Inflammatory macrophage treated with lipopolysaccharide for 1 hour (primary cell): Measurements from ENCODE around the gene MTHFS.
"Not testable (repeated sequence)": the region's sequence is repeated elsewhere in the genome, so short reads cannot be mapped to it uniquely, and the experiment has no call there.

Experiments
- DNase-seq, 2 donors: peaks; one replicate each; pipeline ENCODE4 v3.0.0-alpha.2; 2020 to 2022

Gene MTHFS

DNA sequence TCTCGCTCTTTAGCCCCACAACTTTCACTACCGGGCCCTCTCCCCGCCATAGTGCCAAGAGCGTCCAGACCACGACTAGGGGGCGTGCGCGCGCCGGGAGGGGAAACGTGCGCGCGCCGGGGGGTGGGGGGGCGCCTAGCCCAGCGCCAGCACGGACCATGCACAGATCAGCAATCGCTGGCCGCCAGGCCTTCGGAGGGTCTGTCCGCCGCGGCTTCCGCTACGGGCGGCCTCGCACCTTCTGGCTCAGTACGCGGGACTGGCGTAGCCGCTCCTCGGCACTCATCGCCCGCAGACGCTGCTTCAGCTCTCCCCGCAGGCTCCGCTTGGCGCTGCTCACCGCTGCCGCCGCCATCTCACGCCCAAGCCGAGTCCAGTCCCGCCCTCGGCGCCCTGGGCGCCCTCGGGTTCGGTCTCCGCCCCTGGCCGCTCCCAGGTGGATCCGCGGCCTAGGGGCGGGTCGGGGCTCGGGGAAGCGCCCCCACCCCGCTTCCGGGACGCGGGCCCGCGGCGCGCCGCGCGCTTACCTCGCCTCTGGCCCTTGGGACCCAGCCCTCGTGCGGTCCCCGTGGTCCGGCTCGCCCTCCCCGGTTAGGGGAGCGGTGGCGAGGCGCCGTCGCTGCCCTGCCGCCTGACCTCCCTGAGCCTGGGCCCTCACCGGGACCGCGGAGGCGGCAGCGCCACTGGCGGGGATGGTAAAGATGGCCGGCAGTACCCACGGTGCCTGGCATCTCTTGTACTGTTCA lies at the start of gene MTHFS:
MTHFS (minus strand) TSS at position 381 of the 746 bp plus-strand sequence; CDS start at position 355, 26 bp downstream.
- peak; percentile 60 to 71 for DNase-seq

DNA sequence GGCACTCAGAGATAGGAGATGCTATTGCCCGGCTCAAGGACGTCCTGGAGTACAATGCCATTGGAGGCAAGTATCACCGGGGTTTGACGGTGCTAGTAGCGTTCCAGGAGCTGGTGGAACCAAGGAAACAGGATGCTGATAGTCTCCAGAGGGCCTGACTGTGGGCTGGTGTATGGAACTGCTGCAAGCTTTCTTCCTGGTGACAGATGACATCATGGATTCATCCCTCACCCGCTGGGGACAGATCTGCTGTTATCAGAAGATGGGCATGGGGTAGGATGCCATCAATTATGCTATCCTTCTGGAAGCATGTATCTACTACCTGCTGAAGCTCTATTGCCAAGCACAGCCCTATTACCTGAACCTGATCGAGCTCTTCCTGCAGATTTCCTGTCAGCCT lies 47.8 kb upstream of the MTHFS start:
- DNase-seq = peak in 1 of 2 donors; percentile 51

- peak in 1 of 2 donors; percentile 84 for DNase-seq
These were observed 47.0 kb upstream of the MTHFS start for GRCh38 chr15:79943820-79944219.

DNA sequence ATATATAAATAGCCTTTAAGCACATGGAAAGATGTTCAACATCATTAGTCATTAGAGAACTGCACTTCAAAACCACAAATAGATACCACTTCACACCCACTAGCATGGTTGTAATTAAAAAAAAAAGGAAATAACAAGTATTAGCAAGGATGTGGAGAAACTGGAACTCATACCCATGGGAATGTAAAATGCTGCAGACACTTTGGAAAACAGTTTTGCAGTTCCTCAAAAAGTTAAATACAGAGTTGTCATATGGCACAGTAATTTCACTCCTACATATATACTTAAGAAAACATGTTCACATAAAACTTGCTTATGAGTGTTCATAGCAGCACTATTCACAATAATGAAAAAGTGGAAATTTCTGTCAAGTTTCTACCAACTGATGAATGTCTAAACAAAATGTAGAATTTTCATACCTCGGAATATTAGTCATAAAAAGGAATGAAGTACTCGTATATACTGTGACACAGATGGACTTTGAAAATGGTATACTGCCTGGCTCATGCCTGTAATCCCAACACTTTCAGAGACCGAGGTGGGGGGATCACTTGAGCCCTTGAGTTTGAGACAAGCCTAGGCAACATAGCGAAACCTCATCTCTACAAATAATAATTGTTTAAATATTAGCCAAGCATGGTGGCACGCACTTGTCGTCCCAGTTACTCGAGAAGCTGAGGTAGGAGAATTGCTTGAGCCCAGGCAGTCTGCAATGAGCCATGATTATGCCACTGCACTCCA lies 46.1 kb upstream of the MTHFS start:
- peak; percentile 70 to 95 for DNase-seq

GRCh38 chr15:79939399-79939798 lies 42.6 kb upstream of the MTHFS start:
- DNase-seq = no peak

DNA sequence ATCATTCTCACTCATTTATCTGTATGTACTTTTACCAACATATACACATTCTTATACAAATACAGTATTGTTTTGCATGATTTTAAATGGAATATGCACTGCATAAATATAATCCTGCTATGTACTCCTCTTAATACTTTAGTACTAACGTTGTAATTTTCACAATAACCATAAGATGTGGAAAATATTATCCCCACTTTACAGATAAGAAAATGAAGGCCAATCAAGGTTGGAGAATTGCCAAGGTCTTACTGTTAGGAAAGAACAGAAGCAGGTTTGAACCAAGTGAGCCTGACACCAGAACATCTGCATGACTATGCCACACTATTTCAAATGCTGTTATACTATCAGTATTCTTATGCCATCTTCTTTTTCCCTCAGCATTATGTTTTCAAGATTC lies 41.3 kb upstream of the MTHFS start:
- no peak for DNase-seq

DNA sequence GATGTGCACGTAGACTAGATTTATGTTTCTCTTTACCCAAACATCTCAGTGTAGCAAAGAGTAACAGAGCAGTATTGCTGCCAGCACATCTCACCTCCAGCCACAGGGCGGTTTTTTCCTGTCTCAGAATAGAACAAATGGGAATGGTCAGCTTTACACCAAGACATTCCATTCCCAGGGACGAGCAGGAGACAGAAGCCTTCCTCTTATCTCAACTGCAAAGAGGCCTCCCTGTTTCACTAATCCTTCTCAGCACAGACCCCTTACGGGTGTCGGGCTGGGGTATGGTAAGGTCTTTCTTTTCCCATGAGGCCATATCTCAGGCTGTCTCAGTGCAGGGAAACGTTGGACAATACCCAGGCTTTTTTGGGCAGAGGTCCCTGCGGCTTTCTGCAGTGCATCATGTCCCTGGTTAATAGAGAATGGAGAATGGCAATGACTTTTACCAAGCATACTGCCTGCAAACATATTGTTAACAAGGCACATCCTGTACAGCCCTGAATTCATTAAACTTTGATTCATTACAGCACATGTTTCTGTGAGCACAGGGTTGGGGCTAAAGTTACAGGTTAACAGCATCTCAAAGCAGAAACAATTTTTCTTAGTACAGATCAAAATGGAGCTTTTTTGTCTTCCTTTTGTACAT lies 38.9 kb upstream of the MTHFS start:
- DNase-seq = not testable (repeated sequence)

GRCh38 chr15:79933231-79933630 lies 36.4 kb upstream of the MTHFS start:
- no peak for DNase-seq

DNA sequence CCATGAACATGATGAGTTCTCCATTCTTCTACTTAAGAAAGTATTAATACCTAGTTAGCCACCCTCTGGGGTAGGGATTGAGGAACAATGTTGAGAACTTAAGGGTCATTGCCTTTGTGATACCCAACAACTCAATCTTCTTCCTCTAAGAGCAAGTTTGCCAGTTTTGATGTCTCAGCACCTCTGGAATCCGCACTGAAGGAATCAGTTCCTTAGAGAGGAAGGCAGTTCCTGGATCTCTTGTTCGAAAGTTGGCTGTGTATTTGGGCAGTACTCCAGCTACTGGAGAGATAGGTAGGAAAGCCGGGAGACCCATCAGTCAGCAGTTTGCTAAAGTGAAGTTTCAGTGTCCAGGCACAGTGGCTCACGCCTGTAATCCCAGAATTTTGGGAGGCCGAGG lies 35.6 kb upstream of the MTHFS start:
- DNase-seq = no peak

GRCh38 chr15:79930516-79930915 lies 33.7 kb upstream of the MTHFS start:
- DNase-seq = peak; percentile 52 to 77

GRCh38 chr15:79929412-79929811 lies 32.6 kb upstream of the MTHFS start:
- DNase-seq = no peak

DNA sequence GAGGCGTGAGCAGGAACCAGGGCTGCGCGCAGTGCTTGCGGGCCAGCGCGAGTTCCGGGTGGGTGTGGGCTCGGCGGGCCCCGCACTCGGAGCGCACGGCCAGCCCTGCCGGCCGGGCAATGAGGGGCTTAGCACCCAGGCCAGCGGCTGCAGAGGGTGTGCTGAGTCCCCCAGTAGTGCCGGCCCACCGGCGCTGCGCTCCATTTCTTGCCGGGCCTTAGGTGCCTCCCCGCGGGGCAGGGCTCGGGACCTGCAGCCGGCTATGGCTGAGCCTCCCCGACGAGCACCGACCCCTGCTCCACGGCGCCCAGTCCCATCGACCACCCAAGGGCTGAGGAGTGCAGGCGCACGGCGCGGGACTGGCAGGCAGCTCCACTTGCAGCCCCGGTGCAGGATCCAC lies 29.3 kb upstream of the MTHFS start:
- not testable (repeated sequence) for DNase-seq

GRCh38 chr15:79924379-79924778 lies 27.6 kb upstream of the MTHFS start:
- DNase-seq = no peak

GRCh38 chr15:79923515-79924169 lies 26.8 kb upstream of the MTHFS start:
- DNase-seq = peak; percentile 94 to 97

- peak; percentile 53 to 68 for DNase-seq
These were observed 26.3 kb upstream of the MTHFS start for GRCh38 chr15:79923079-79923514.

GRCh38 chr15:79922512-79923078 lies 25.8 kb upstream of the MTHFS start:
- DNase-seq = no peak

DNA sequence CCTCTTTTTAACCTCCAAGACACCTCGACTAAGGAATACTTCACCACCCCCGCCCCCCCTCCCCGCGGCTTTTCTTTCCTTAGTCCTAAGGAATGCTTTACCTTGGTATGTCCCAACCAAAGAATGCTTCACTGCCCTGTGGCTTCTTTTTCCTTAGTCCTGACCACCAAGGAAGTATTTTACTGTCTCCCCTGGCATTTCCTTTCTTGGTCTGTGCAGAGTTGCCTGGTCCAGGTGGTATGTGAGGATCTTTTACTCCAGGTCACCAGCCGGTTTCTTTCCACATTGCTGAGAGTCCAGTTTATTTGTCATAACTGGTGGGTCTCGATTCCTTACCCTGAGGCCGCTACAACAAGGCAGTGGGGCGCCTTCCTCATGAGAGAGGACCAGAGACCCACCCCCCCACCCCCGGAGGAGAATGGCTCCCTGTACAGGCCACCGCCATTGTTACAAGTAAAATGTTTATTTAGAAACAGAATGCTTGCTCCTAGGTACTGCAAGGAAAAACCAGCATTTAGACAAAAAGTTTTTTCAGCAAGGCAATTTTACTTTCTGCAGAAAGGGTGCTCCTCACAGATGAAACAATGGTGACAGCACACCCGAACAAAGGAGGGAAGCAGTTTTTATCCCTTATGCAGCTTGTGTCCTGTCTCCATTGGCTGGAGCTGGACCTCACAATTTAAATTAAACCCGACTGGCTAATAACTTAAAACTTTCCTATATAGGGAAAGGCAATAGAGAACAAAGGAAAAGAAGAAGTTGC lies 23.1 kb upstream of the MTHFS start:
- no peak for DNase-seq

DNA sequence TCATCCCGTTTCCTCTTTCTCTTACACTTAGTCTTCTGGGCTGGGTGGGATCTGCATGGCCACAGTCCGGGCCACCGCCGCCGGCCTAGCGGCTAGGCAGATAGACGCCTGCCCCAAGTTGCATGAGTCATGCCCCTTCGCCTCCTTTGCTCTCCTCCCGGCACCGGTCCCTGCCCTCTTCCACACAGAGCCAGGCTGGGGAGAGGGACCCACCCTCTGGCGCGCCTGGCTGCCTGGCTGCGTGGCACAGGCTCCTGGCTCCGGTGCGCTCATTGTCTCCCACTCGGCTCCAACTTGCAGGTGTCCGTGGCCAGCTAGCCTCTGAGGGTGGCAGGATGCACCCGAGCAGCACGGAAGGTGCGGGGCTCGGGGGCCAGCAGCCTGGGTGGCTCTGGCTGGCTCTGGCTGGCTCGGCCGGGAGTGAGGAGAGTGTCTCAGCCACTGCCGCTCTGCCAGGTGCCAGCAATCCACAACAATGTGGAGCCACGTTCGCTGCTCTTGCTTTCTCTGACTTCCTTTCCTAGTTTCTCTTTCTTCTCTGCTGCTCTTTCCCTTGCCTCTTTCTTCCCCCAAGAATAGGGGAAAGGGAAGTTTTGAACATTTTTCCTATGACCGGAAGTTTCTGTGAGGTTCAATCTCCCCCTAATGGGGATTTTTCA lies 22.4 kb upstream of the MTHFS start:
- no peak for DNase-seq

DNA sequence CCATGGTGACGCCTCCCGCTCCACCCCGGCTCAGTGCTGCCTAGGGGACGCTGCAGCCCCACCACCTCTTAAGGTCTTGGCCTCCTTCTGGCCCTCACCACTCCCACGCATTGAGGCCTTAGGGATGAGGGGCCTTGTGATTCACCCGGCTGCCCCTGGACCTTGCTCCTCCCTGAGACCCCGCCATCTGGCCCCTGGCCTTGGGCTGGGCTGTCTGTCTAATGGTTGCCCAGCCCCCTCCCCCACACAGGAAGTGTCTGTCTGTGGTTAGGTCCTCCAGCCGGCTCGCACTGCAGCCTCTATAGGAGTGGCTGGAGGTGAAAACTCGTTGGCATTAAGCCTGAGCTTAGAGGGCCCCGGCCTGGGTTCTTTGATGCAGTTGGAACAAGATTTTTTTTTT lies 21.5 kb upstream of the MTHFS start:
- no peak for DNase-seq

DNA sequence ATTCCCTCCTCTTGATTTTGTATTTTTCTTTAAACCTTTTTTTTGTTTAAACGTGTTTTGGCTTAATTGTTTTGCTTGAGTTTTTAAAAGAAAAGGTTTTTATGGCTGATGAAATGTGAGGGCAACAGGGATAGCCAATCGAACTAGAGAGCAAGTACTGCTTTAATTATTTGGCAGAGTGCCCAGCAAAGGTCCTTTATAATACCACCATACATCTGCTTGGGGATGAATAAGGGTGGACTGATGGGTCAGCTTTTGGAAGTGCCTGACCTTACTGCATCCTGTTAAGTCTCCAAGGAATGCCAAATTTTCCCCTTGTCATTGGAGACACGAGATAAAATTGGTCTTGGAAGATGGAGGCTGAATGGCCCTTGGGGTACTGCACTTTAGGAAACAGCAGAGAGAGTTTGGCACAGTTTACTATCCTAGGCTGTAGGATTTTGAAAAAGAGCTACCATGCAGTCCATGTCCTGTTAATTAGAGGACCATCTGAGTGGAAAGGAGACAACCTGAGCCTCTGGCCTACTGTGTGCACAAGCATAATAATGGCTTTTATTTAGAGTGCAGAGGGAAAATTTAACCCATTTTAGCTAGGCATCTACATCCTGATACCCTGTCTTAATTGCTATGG lies 19.8 kb upstream of the MTHFS start:
- DNase-seq = no peak
